GM12878 (cell line): Measurements from ENCODE around the gene CLDN6.

Experiments
- EP300 ChIP-seq, 2 experiments: fragments of 150-350 bp in 1 of 2; IDR thresholded peaks; 2 replicates each; pipeline ENCODE4 v1.6.1; 2011 to 2012; ENCODE audit warnings: low read depth in 2 of 2, low read length in 2 of 2, borderline replicate concordance in 1 of 2, improper control_type of control experiment in 1 of 2, inconsistent platforms in 1 of 2; ENCODE audit not compliant: control insufficient read depth in 1 of 2
- GATAD2B ChIP-seq: fragments of 450-650 bp; conservative IDR thresholded peaks from 2 replicates; pipeline ENCODE4 v1.6.1; 2017; ENCODE audit warnings: low read depth, mild to moderate bottlenecking, moderate library complexity
- POLR2A ChIP-seq: IDR thresholded peaks from 2 replicates; pipeline ENCODE4 v1.6.1; 2011; ENCODE audit warnings: low read depth, mild to moderate bottlenecking, low read length

GRCh38 chr16:3010510-3010909 is 7.5 kb downstream of the CLDN6 start:
- no peak for TF ChIP-seq POLR2A
- no peak for TF ChIP-seq EP300 (IDR thresholded peaks at IDR 0.05; ENCODE audit: borderline replicate concordance in 1 of 2, control insufficient read depth in 1 of 2, low read depth in 2 of 2, low read length in 2 of 2)
- no peak for TF ChIP-seq GATAD2B
